ENCODE measurements around the gene EXD3.

The EXD3 gene

GRCh38 chr9:137293094-137293481 is 129.9 kb downstream of the EXD3 start:
- peaks cover 29% of the 10 kb centered on the region for H3K4me1 ChIP-seq
- no peak for TF ChIP-seq Cebpa-rat (IDR thresholded peaks at IDR 0.05)
- H3K9ac ChIP-seq = no peak overlapping the region
- H3K36me3 ChIP-seq = no peaks in the 10 kb centered on the region
- H3K9me3 ChIP-seq = no peaks in the 10 kb centered on the region
- H3K4me3 ChIP-seq = no peak overlapping the region
- H3K27me3 ChIP-seq = peaks cover 26% of the 10 kb centered on the region
- peaks cover 19% of the 10 kb centered on the region for H4K20me1 ChIP-seq
- no peak overlapping the region for H3K27ac ChIP-seq
- H3K4me2 ChIP-seq = no peak overlapping the region

DNA sequence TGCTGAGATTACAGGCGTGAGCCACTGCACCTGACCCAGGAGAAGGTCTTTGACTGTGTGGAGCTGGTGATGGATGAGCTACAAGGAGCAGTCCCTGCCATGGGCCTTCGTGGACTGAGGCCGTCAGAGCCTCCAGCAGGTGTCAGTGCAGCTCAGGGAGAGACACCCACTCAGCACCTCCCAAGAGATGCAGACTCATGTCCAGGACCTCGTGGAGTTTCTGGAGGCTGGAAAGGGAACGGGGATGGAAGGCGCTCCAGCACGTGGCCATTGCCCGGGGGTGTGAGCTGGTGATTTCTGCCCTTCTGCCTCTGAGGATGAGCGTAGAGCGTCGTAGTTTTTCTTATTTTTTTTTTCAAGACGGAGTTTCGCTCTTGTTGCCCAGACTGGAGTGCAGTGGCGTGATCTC is 136.0 kb downstream of the EXD3 start:
- H3K4me1 ChIP-seq = peaks cover 32% of the 10 kb centered on the region
- no peaks in the 10 kb centered on the region for H3K36me3 ChIP-seq
- no peak overlapping the region for H3K4me3 ChIP-seq
- TF ChIP-seq Cebpa-rat (IDR thresholded peaks at IDR 0.05) = no peak
- peaks cover 5% of the 10 kb centered on the region; the same call in 1 of the 2 replicates for H3K9me3 ChIP-seq
- peak overlapping the region; percentile 19 for H3K4me2 ChIP-seq
- H3K27me3 ChIP-seq = no peaks in the 10 kb centered on the region
- H4K20me1 ChIP-seq = no peaks in the 10 kb centered on the region
- no peak overlapping the region for H3K27ac ChIP-seq
- H3K9ac ChIP-seq = no peak overlapping the region

DNA sequence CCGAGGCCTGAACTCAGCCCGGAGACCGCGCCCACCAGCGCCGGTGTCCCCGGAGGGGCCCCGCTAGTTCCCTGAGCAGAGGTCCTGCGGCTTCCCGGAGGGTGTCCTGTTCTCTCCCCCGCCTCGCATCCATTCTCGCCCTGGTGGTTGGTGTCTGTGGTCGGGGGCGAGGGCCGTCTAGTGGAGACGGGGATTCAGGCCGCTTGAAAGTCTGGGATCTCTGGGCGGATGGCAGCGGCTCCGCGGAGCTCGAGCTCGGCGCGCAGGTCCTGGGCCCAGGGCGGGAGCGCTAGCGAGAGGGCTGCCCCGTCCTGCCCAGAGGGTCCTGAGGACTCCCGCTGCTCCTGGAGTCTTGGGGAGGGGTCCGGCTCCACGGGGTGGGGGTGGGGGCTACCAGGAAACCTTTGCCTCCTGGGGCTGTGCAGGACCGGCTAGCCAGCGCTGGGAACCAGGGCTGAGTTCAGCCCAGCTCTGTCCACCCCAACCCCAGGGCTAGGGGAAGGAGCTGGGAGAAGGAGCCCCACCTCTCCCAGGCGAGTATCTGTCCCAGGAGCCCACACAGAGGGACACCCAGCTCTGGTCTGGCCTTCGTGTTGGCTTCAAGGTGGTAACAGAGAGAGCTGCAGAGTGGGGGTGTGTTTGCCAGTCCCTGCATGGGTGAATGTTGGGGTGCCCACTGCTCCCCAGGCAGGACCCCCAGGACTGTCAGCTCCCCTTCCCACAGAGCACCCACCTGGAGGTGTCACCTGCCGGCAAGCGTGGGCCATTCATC is 141.4 kb downstream of the EXD3 start:
- 0 out of 2 replicates have a peak overlapping the region, but pooled peaks have one; percentile 41 for H3K9ac ChIP-seq
- H3K4me3 ChIP-seq = peak overlapping the region; percentile 57
- H3K27me3 ChIP-seq = no peaks in the 10 kb centered on the region
- peak overlapping the region; percentile 92 for H3K4me2 ChIP-seq
- peaks cover 75% of the 10 kb centered on the region for H3K4me1 ChIP-seq
- TF ChIP-seq Cebpa-rat (IDR thresholded peaks at IDR 0.05) = no peak
- peak overlapping the region; percentile 65 for H3K27ac ChIP-seq
- H4K20me1 ChIP-seq = peaks cover 5% of the 10 kb centered on the region; the same call in 1 of the 2 replicates
- H3K36me3 ChIP-seq = peaks cover 16% of the 10 kb centered on the region; the same call in 1 of the 2 replicates
- peaks cover 5% of the 10 kb centered on the region; the same call in 1 of the 2 replicates for H3K9me3 ChIP-seq

GRCh38 chr9:137280474-137281344 is 142.3 kb downstream of the EXD3 start:
- peaks cover 16% of the 10 kb centered on the region; the same call in 1 of the 2 replicates for H3K36me3 ChIP-seq
- H3K9ac ChIP-seq = 0 out of 2 replicates have a peak overlapping the region, but pooled peaks have one; percentile 41
- H3K4me1 ChIP-seq = peaks cover 78% of the 10 kb centered on the region
- no peak for TF ChIP-seq Cebpa-rat (IDR thresholded peaks at IDR 0.05)
- H3K27ac ChIP-seq = peak overlapping the region; percentile 65
- H3K4me3 ChIP-seq = peak overlapping the region; percentile 57
- H3K4me2 ChIP-seq = peak overlapping the region; percentile 92
- H3K9me3 ChIP-seq = peaks cover 5% of the 10 kb centered on the region; the same call in 1 of the 2 replicates
- H4K20me1 ChIP-seq = peaks cover 5% of the 10 kb centered on the region; the same call in 1 of the 2 replicates
- no peaks in the 10 kb centered on the region for H3K27me3 ChIP-seq

DNA sequence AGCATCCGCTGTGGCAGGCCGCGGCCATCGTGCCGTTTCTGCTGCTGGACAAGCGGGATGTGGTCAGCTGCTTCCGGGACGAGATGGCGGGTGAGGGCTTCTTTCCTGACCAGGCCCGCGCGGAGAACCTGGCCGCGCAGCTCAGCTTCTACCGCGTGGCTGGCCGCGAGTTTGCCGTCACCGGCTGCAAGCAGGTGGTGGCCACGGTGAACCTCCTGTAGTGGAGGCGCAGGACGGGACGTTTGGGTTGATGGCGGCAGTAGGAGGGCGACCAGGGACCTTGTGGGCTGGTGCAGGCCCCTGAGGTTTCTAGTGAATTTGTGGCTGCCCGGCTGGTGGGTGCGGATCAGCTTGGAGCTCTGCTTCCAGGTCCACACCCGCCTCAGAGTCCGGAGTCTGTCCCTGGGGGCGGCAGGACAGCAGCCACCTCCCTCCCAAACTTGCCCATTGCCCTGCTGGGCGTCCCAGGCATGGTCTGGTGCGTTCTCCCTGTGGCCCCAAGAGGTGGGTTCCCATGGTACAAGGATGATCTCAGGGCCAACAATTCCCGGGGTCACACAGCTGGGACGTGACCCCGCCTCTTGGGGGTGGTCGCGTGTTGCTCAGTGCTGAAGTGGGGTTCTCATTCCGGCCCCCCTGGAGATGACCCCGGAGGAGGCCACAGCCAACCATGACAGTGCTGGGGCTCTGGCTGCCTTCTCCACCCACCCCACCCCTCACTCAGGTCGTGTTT is 143.1 kb downstream of the EXD3 start:
- Histone ChIP-seq H3K9me3 (0 out of 2 replicates have a peak, but pooled peaks cover under 1% of the 10 kb centered on the region), H3K4me1 (peaks cover 86% of the 10 kb centered on the region), H3K4me3 (peak overlapping the region; percentile 57; the same call in 1 of the 2 replicates), H3K27me3 (no peaks in the 10 kb centered on the region), H3K27ac (peak overlapping the region; percentile 65), H4K20me1 (peaks cover 5% of the 10 kb centered on the region; the same call in 1 of the 2 replicates), H3K36me3 (peaks cover 16% of the 10 kb centered on the region; the same call in 1 of the 2 replicates), H3K9ac (0 out of 2 replicates have a peak overlapping the region, but pooled peaks have one; percentile 41), H3K4me2 (peak overlapping the region; percentile 92)
- TF ChIP-seq Cebpa-rat (IDR thresholded peaks at IDR 0.05) = no peak

- Histone ChIP-seq H3K4me1 (peaks cover 95% of the 10 kb centered on the region), H3K9me3 (no peaks in the 10 kb centered on the region), H3K9ac (no peak overlapping the region), H3K27me3 (no peaks in the 10 kb centered on the region), H4K20me1 (peaks cover 5% of the 10 kb centered on the region; the same call in 1 of the 2 replicates), H3K27ac (peak overlapping the region; percentile 94), H3K36me3 (peaks cover 16% of the 10 kb centered on the region; the same call in 1 of the 2 replicates), H3K4me3 (peak overlapping the region; percentile 11; the same call in 1 of the 2 replicates), H3K4me2 (peak overlapping the region; percentile 92)
- no peak for TF ChIP-seq Cebpa-rat (IDR thresholded peaks at IDR 0.05)
Observed at GRCh38 chr9:137278721-137279711, 143.9 kb downstream of the EXD3 start.

- peak overlapping the region; percentile 94 for H3K27ac ChIP-seq
- H3K4me2 ChIP-seq = peak overlapping the region; percentile 92
- peaks cover 19% of the 10 kb centered on the region for H3K36me3 ChIP-seq
- no peaks in the 10 kb centered on the region for H3K27me3 ChIP-seq
- peak overlapping the region; percentile 62 for H3K4me3 ChIP-seq
- H4K20me1 ChIP-seq = peaks cover 5% of the 10 kb centered on the region; the same call in 1 of the 2 replicates
- peak overlapping the region; percentile 78 for H3K9ac ChIP-seq
- TF ChIP-seq Cebpa-rat (IDR thresholded peaks at IDR 0.05) = no peak
- no peaks in the 10 kb centered on the region for H3K9me3 ChIP-seq
- peaks cover 100% of the 10 kb centered on the region for H3K4me1 ChIP-seq
Observed at GRCh38 chr9:137278061-137278701, 144.8 kb downstream of the EXD3 start.
